Measurements from ENCODE around the gene HP1BP3.

Gene HP1BP3

DNA sequence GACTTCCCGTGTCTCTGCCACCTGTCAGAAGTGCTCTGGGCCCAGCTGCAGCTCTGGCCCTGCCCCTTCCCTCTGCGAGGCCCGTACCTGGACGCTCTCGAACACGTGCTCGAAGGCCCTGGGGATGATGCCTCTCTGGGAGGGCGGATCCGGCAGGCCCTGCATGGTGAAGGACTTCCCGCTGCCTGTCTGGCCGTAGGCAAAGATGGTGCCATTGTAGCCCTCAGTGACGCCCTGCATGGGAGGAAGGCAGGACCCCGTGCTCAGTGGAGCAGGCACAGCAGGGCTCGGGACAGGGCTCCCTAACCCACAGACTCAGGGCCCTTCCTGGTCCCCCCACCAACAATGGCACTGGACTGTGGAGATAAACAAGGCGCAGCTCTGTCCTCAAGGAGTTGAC lies 71.7 kb downstream of the HP1BP3 start:
- TF ChIP-seq, protein P1, sequence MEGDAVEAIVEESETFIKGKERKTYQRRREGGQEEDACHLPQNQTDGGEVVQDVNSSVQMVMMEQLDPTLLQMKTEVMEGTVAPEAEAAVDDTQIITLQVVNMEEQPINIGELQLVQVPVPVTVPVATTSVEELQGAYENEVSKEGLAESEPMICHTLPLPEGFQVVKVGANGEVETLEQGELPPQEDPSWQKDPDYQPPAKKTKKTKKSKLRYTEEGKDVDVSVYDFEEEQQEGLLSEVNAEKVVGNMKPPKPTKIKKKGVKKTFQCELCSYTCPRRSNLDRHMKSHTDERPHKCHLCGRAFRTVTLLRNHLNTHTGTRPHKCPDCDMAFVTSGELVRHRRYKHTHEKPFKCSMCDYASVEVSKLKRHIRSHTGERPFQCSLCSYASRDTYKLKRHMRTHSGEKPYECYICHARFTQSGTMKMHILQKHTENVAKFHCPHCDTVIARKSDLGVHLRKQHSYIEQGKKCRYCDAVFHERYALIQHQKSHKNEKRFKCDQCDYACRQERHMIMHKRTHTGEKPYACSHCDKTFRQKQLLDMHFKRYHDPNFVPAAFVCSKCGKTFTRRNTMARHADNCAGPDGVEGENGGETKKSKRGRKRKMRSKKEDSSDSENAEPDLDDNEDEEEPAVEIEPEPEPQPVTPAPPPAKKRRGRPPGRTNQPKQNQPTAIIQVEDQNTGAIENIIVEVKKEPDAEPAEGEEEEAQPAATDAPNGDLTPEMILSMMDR (IDR thresholded peaks at IDR 0.05; ENCODE audit: low read depth, low read length), result no peak
- H3K4me3 ChIP-seq (ENCODE audit: low read depth, low read length), result no peak overlapping the region

GRCh38 chr1:20713440-20713839 lies 73.7 kb downstream of the HP1BP3 start:
- H3K4me3 ChIP-seq (ENCODE audit: low read depth, low read length), result no peak overlapping the region
- TF ChIP-seq, protein P1 (IDR thresholded peaks at IDR 0.05; ENCODE audit: low read depth, low read length), result no peak

- TF ChIP-seq, protein P1 (IDR thresholded peaks at IDR 0.05; ENCODE audit: low read depth, low read length), result no peak
- no peak overlapping the region for H3K4me3 ChIP-seq (ENCODE audit: low read depth, low read length)
Observed at GRCh38 chr1:20712215-20712577, 74.9 kb downstream of the HP1BP3 start.

DNA sequence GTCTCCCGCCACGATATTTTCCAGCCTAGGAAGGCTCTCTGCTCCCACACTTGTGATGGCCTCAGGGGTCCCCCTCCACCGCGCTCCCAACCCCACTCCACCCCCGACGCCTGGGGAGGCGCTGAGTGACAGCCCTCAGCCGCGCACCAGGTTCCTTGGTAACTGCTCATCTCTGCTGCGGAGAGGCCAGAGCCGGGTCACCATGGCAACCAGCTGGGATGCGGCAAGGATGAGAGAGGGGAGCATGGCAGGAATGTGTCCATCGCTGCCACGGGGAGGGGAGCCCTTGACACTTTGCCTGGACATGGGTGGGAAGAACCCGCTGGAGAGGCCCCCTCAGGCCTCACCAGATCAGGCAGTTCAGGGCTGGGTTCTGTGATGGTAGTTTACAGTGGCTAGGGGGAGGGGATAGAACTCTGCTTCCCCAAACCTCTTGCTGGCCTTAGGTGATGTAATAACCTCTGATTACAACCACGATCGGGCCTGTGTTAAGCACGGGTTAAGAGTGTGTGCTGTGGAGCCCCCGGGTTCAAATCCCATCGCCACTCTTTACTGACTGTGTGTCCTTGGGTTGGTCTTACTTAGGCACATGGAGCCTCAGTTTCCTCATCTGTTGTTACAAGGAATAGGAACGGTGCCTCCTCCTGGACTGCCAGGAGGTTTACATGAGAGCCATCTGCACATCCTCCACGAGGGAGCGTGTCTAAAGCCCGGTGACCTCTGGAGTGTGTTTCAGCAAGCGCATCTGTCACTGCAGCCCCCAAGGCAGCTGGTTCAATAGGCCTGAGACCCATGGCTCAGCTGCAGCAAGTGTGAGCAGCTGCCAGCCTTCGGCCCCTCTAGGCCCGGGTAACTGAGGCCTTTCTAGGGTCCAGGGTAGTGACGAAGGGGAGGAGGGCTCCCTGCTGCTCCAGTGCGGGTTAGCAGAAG lies 75.6 kb downstream of the HP1BP3 start:
- H3K4me3 ChIP-seq (ENCODE audit: low read depth, low read length), result no peak overlapping the region
- TF ChIP-seq, protein P1 (IDR thresholded peaks at IDR 0.05; ENCODE audit: low read depth, low read length), result no peak

DNA sequence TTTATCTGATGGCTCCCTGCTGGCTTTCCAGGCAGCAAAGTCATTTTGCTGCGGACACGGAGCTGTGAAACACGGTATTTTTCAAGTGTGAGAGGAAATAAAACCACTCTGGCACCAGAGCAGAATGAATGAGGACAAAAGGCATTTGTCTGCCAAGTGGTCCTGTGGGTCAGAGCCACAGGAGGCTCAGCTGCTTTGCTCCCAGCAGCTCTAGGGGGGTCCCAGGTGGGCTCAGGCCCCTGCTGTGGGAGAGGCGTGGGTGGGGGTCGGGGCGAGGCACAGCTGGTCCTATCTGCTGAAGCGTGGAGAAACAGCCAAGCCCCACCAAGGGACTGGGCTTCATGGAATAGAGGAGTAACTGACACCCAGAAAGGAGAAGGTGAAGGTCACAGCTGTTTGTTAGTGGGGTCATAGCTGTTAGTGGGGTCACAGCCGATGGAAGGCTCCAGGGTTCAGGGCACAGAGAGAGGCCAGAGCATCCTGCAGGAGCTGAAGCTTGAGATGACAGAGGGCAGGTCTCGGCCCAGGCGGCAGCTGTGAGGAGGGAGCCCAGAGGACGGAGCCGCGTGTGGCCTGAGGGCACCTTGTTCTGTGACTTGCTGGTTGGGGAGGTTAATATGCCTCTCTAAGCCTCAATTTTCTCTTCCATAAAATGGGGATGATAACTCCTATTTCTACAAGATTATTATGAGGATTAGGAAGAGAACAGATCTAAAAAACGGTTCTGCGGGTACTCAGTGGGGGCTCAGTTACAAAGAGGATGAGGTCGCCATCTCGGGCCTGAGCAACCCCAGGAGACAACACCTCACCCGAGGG lies 76.4 kb downstream of the HP1BP3 start:
- TF ChIP-seq, protein P1 (IDR thresholded peaks at IDR 0.05; ENCODE audit: low read depth, low read length), result no peak
- no peak overlapping the region for H3K4me3 ChIP-seq (ENCODE audit: low read depth, low read length)

DNA sequence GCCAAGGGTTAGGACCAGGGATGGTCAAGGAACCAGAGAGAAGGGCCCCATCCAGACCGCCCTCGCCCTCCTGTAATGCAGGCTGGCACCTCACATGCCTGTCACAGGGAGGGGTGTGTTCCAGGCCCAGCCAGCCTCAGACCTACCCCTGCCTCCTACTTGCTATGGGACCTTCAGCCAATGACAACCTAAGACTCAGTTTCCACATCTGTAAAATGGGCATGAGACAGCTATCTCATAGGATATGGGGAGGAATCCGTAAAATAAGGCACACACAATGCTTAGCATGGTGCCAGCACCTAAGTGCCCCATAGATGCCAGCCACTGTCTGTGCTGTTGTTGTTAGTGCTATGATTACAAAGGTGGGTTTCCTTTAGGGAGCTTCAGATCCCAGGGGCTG lies 77.2 kb downstream of the HP1BP3 start:
- H3K4me3 ChIP-seq (ENCODE audit: low read depth, low read length), result no peak overlapping the region
- TF ChIP-seq, protein P1 (IDR thresholded peaks at IDR 0.05; ENCODE audit: low read depth, low read length), result no peak

GRCh38 chr1:20708891-20709290 lies 78.2 kb downstream of the HP1BP3 start:
- TF ChIP-seq, protein P1 (IDR thresholded peaks at IDR 0.05; ENCODE audit: low read depth, low read length), result no peak
- H3K4me3 ChIP-seq (ENCODE audit: low read depth, low read length), result no peak overlapping the region
